Measurements from ENCODE around the gene RHOJ.

Gene RHOJ

DNA sequence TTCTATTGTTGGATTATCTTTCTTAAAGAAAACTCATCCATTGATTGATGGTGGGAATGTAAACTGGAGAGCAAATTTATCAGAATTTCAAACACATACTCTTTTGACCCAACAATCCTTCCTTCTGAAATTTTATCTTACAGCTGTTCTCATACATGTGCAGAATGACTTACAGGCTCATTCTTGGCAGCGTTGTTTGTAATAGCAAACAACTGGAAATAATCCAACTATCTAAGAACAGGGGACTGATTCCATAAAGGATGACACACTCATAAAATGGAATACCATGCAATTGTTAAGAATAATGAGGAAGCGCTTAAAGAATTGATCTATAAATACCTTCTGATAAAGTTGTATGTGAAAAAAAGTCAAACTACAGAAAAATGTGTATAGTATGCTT is 24.0 kb downstream of the RHOJ start:
- Mint-ChIP-seq H3K4me1 (no peaks in the 10 kb centered on the region), H3K36me3 (no peaks in the 10 kb centered on the region), H3K27ac (no peak overlapping the region), H3K9me3 (no peaks in the 10 kb centered on the region), H3K27me3 (no peaks in the 10 kb centered on the region), H3K4me3 (no peak overlapping the region)
- ATAC-seq: no peak

DNA sequence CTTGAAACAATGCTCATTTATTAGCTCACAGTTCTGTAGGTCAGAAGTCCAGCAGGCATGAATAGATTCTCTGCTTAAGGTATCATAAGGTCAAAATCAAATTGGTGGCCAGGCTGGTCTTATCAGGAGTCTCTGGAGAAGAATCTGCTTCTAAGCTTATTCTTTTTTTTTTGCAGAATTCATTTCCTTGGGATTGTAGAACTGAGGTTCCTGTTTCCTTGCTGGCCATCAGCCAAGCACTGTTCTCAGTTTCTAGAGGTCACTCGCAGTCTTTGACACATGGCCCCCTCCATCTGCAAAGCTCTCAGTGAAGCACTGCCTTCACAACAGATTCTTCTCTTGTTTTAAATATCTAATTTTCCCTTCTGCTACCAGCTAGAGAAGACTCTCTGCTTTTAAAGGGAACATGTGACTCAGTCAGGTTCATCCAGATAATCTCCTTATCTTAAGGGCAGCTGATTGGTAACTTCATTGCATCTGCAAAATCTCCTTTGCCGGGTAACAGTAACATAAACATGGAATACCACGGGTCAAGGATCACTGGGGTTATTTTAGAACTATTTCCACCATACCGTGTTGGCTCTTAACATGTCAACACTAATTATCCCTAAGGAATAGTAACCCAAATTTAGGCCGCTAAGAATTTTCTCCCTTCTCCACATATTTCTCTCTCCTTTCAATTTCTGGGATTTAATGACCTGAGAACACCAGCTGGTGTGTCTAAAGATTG is 25.3 kb downstream of the RHOJ start:
- Mint-ChIP-seq H3K4me1 (no peaks in the 10 kb centered on the region), H3K36me3 (no peaks in the 10 kb centered on the region), H3K27me3 (peaks cover 10% of the 10 kb centered on the region), H3K27ac (no peak overlapping the region), H3K4me3 (no peak overlapping the region), H3K9me3 (no peaks in the 10 kb centered on the region)
- ATAC-seq: no peak

DNA sequence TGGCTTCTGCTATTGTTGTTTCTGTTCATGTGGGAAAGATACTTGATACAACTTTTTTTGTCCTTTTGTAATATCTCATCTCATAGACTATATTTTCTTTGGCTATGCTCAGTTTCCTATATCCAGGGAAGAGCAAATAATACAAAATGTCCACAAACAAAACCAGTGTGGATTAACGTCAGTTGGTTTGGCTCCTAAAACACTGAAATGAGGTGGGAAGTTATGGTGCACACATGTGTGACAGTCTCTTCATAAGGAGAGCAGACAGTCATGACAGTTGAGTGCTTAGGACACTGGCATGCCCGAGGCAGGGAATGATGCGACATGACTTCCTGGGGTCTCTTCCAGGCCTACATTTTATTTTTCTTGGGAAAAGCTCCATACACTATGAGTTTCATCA is 27.5 kb downstream of the RHOJ start:
- no peaks in the 10 kb centered on the region for H3K4me1 Mint-ChIP-seq
- no peak overlapping the region for H3K4me3 Mint-ChIP-seq
- no peaks in the 10 kb centered on the region for H3K36me3 Mint-ChIP-seq
- no peaks in the 10 kb centered on the region for H3K9me3 Mint-ChIP-seq
- H3K27ac Mint-ChIP-seq: no peak overlapping the region
- H3K27me3 Mint-ChIP-seq: peaks cover 10% of the 10 kb centered on the region
- no peak for ATAC-seq

DNA sequence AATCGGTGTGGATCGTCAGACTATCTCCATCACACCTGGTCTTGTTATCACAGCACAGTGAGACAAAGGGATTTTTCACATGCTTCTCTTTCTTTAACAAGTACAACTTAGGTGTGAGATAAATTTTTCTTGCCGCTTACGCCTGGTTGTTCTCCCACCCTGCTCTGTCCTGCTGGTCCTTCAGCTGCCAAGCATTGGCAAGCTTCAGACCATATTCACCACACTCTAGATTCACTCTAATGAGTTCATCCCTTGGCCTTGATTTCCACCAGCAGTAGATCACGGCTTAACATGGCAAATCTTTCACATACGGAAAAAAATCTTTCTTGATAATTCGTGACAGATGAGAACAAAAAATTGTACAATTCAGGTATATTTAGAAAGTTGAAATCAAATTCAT is 33.5 kb downstream of the RHOJ start:
- no peak overlapping the region for H3K27ac Mint-ChIP-seq
- no peak for ATAC-seq
- H3K36me3 Mint-ChIP-seq: no peaks in the 10 kb centered on the region
- no peaks in the 10 kb centered on the region for H3K4me1 Mint-ChIP-seq
- H3K4me3 Mint-ChIP-seq: no peak overlapping the region
- no peaks in the 10 kb centered on the region for H3K9me3 Mint-ChIP-seq
- peaks cover 10% of the 10 kb centered on the region for H3K27me3 Mint-ChIP-seq

DNA sequence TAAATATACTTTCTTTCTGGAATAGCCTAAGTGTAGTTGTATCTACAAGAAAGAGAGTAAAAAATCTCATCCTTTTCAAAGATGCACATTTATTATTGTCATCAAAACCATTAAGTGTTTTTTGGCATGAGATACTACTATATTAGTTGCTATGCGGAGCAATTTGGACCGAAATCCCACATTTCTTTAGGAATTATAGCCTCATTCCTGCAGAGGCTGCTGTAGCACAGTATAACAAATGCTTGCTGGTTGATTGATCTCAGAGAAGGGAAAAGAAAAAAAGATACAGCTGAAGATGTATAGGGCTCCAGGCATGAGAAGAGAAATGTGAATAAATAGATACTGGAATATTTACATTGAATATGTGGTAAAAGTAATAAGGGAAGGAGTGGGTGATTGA is 36.0 kb downstream of the RHOJ start:
- no peaks in the 10 kb centered on the region for H3K9me3 Mint-ChIP-seq
- no peaks in the 10 kb centered on the region for H3K4me1 Mint-ChIP-seq
- no peaks in the 10 kb centered on the region for H3K36me3 Mint-ChIP-seq
- no peak for ATAC-seq
- peaks cover 4% of the 10 kb centered on the region for H3K27me3 Mint-ChIP-seq
- H3K4me3 Mint-ChIP-seq: no peak overlapping the region
- no peak overlapping the region for H3K27ac Mint-ChIP-seq

DNA sequence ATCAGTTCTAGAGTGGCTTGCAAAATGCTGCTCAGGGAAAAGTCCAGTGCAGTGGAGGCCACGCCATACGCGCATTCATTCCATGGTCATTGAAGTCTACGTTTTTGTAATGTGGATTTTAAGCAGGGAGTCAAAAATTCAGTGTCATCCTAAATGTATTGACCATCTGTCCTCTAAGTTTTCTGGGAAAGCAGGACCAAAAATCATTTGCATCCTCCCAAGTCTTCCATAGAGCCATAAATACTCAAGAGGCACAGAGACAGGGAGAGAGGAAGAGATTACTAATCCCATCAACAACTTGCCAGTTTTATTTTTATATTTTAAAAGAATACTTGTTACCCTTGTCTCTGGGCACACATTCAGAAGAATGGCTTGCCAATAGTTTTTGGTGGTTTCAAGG is 36.9 kb downstream of the RHOJ start:
- peaks cover 12% of the 10 kb centered on the region for H3K27me3 Mint-ChIP-seq
- no peak for ATAC-seq
- no peaks in the 10 kb centered on the region for H3K4me1 Mint-ChIP-seq
- no peak overlapping the region for H3K27ac Mint-ChIP-seq
- H3K9me3 Mint-ChIP-seq: no peaks in the 10 kb centered on the region
- no peak overlapping the region for H3K4me3 Mint-ChIP-seq
- H3K36me3 Mint-ChIP-seq: no peaks in the 10 kb centered on the region

DNA sequence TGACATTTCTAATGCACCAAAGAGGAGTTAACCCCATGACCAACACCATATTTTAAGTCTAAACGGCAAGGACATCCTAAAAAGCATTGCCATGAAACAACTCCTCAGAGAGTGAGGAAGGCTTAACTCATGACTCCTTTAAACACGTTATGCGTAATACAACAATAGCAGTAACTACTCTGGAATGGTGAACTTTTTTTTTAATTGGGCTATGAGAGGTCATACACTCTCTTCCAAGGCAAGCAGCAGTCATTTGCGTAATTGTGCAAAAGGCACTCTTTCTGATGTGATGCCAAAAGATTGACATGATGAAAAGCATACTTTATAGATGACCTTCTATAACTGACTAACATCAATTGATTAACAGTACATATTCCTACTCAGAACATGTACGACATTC is 39.4 kb downstream of the RHOJ start:
- Mint-ChIP-seq H3K27me3 (peaks cover 24% of the 10 kb centered on the region), H3K4me3 (no peak overlapping the region), H3K36me3 (no peaks in the 10 kb centered on the region), H3K27ac (no peak overlapping the region), H3K4me1 (no peaks in the 10 kb centered on the region), H3K9me3 (peaks cover 3% of the 10 kb centered on the region)
- no peak for ATAC-seq

DNA sequence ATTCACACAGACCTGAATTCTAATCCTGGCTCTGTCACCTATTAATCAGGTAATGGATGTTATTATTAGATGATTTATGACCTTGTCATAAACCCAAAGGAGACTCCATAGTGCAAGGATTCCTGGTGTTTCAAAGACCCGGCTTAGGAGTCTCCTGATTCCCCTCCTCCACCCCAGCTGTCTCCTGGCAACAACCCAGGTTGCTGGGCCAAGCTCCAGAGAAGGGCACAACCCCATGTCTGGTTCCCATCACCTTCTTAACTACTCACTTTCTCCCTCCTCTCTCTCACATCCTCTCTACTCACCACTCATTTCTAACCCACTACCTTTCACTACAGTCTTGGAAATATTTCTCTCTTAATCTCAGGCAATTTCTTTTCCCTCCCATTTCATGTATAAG is 41.6 kb downstream of the RHOJ start:
- H3K4me1 Mint-ChIP-seq: no peaks in the 10 kb centered on the region
- peaks cover 35% of the 10 kb centered on the region for H3K27me3 Mint-ChIP-seq
- no peaks in the 10 kb centered on the region for H3K36me3 Mint-ChIP-seq
- peaks cover 5% of the 10 kb centered on the region for H3K9me3 Mint-ChIP-seq
- no peak overlapping the region for H3K4me3 Mint-ChIP-seq
- H3K27ac Mint-ChIP-seq: no peak overlapping the region
- no peak for ATAC-seq

DNA sequence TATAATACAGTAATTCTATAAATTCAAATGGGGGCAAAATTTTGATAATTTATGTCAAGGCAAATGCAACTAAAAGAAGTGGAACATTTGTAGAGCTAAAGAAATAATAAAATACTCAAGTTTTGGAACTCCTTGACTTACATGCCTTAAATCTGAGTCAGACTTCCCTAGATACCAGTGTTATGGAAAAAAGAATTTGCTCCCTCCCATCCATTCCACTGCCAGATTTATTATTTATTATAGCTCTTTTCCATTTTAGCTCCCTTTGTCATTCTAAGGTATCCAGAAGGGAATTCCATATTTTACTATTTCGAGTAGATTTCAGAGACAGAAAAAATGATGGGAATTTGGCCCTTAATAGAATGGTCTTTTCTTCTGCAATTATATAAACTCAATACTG is 44.0 kb downstream of the RHOJ start:
- peaks cover 35% of the 10 kb centered on the region for H3K27me3 Mint-ChIP-seq
- peaks cover 5% of the 10 kb centered on the region for H3K9me3 Mint-ChIP-seq
- H3K36me3 Mint-ChIP-seq: no peaks in the 10 kb centered on the region
- no peak for ATAC-seq
- H3K4me1 Mint-ChIP-seq: no peaks in the 10 kb centered on the region
- H3K4me3 Mint-ChIP-seq: no peak overlapping the region
- H3K27ac Mint-ChIP-seq: no peak overlapping the region

DNA sequence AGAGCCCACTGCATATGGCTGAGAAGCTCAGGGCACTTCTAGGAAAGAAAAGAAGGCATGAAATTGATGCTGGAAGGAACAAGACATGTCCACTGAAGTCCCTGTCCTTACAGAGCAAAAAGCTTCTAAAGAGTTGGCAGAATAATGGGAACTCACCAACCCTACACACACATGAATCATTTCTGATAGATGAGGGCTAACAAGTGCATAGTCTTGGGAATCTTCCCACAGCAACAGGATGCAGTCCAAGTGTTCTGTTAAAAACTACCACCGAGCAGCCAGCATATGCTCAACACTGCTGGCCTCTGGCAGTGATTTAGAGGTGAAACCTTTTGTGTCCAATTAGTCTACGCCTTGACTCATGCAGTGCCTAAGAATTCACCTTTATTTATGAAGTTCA is 44.8 kb downstream of the RHOJ start:
- Mint-ChIP-seq H3K27me3 (peaks cover 39% of the 10 kb centered on the region), H3K4me1 (no peaks in the 10 kb centered on the region), H3K36me3 (no peaks in the 10 kb centered on the region), H3K9me3 (peaks cover 5% of the 10 kb centered on the region), H3K27ac (no peak overlapping the region), H3K4me3 (no peak overlapping the region)
- ATAC-seq: no peak

DNA sequence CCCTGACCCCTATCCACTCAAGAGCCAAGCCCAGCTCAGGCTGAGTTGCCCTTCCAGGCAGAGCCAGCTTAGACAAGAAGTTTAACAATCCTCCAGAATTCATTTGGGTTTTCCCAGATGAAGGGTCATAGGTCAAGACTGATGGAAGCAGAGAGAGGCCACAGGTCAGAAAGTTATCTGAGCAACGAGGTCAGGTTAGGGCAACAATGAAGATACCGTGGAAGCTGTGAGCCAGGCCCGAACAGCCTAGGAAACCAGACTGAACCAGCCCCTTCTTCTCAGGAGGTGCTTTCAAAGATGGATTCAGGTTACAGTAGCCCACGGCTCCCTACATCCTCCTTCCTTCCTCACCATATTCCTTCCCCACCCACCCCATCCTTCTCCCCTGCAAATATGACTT is 53.1 kb downstream of the RHOJ start:
- Mint-ChIP-seq H3K4me3 (no peak overlapping the region), H3K27me3 (peaks cover 36% of the 10 kb centered on the region), H3K9me3 (no peaks in the 10 kb centered on the region), H3K4me1 (no peaks in the 10 kb centered on the region), H3K36me3 (no peaks in the 10 kb centered on the region), H3K27ac (no peak overlapping the region)
- ATAC-seq: no peak

DNA sequence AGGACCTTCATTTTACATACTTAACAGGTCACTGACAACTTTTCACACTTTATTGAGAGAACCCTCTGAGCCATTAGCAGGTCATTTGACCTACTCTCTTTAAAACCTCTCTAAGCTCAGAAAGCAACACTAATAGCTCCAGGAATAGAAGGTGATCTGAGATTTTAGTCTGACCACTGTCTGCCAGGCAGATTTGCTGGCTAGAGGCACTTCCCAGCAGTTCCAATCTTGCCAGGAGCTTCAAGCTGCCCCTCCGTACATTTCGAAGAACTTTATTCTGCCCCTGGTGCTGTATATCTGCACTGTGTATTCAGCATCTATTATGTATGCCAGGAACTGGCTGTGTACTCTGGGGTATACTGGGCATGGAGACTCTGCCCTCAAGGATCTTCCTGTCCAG is 58.2 kb downstream of the RHOJ start:
- Mint-ChIP-seq H3K27me3 (peaks cover 38% of the 10 kb centered on the region), H3K9me3 (peaks cover 5% of the 10 kb centered on the region), H3K27ac (no peak overlapping the region), H3K4me3 (no peak overlapping the region), H3K4me1 (no peaks in the 10 kb centered on the region), H3K36me3 (no peaks in the 10 kb centered on the region)
- no peak for ATAC-seq

DNA sequence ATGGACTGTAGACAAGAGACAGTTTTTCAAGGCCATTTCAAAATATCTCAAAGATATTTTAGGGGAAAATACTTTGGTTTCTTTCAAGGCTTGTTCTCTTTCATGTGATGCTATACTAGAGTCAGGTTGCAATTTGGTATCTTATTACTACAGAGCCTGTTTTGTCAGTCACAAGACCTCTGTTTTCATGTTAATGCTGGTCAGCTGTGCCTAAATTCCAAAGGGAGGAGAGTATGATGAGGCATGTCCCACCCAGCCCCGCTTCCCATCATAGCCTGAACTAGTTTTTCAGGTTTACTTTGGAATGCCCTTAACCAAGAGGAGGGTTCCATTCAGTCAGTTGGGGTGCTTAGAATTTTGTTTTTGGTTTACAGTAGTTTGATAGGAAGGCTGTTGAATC is 61.9 kb downstream of the RHOJ start:
- H3K27me3 Mint-ChIP-seq: peaks cover 54% of the 10 kb centered on the region
- peaks cover 5% of the 10 kb centered on the region for H3K9me3 Mint-ChIP-seq
- H3K27ac Mint-ChIP-seq: no peak overlapping the region
- no peaks in the 10 kb centered on the region for H3K4me1 Mint-ChIP-seq
- no peak overlapping the region for H3K4me3 Mint-ChIP-seq
- H3K36me3 Mint-ChIP-seq: no peaks in the 10 kb centered on the region
- no peak for ATAC-seq

DNA sequence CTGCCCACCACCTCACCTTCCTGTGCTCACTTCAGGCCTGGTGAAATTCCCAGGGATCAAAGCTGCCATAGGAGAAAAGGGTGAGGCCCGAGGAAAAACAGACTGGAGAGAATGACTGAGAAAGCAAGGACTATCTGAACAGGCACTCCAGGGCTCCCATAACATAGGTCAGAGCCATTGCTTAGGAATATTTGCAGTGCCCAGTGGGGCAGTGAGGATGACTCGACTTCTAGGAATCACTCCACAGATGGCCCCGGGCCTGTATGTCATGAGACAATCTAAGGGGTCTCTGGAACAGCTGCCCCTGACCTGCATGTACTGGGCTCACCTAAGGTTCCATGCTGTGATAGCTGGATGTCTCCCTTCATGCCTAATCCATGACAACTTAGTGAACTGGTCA is 62.9 kb downstream of the RHOJ start:
- peaks cover 49% of the 10 kb centered on the region for H3K27me3 Mint-ChIP-seq
- no peak overlapping the region for H3K27ac Mint-ChIP-seq
- H3K9me3 Mint-ChIP-seq: peaks cover 5% of the 10 kb centered on the region
- H3K4me3 Mint-ChIP-seq: no peak overlapping the region
- no peaks in the 10 kb centered on the region for H3K36me3 Mint-ChIP-seq
- no peak for ATAC-seq
- H3K4me1 Mint-ChIP-seq: no peaks in the 10 kb centered on the region

DNA sequence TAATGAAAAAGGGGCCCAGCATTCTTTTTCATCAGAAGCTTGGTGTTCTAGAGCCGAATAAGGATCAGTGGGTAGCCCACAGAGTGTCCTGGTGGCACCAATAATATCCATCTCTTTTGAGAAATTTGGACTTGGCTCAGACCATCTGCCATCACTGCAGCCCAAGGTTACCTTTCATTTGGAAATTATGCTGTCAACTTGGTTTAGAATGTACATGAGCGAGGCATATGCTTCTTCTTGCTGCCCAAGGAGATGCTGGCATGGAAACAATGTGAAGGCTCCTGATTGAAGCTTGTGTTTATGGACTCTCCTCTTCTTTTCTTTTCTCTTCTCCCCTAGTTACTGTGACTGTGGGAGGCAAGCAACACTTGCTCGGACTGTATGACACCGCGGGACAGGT is 64.5 kb downstream of the RHOJ start:
- no peaks in the 10 kb centered on the region for H3K36me3 Mint-ChIP-seq
- peaks cover 46% of the 10 kb centered on the region for H3K27me3 Mint-ChIP-seq
- ATAC-seq: no peak
- no peaks in the 10 kb centered on the region for H3K4me1 Mint-ChIP-seq
- no peak overlapping the region for H3K27ac Mint-ChIP-seq
- no peak overlapping the region for H3K4me3 Mint-ChIP-seq
- H3K9me3 Mint-ChIP-seq: peaks cover 5% of the 10 kb centered on the region

DNA sequence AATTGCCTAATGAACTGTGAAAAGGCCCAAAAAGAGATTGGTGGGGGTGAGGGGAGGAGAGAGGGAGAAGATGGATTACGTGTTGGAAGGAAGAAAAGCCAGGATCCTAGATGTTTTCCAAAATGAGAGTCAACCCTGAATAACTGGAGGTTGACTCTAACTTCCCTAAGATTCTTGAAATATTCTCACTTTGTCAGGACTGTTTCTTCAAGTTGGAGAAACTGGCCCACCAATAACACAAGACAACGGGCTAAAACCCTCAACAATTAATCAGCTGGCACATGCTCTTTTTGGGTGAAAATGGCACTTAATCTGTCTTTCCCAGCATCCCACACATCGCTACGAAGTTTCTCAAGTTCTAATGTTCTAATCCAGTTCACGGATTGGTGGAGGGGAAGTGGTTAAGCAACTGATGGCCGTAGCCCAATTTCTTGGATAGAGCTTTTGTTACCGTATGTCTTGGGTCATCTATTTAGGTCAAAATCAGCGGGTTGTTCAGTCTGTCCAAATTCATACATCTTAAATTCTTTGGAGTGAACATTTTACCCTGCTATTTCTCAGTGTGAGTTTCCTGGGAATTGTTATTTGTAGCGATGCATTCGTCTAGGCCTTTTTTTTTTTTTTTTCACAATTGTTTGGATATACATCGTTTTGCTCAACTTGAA is 65.5 kb downstream of the RHOJ start:
- Mint-ChIP-seq H3K4me1 (no peaks in the 10 kb centered on the region), H3K9me3 (peaks cover 5% of the 10 kb centered on the region), H3K27ac (no peak overlapping the region), H3K27me3 (peaks cover 42% of the 10 kb centered on the region), H3K4me3 (no peak overlapping the region), H3K36me3 (no peaks in the 10 kb centered on the region)
- no peak for ATAC-seq
